Measurements from ENCODE around the gene TCN2. TPM values are rescaled to one million over a fixed set of nuclear protein-coding genes. Genes with fewer than 3 reads are reported as not detected.
"Not testable (repeated sequence)": the region's sequence is repeated elsewhere in the genome, so short reads cannot be mapped to it uniquely, and the experiment has no call there.

The TCN2 gene
- total RNA-seq (10 to 100 TPM; 23.5 to 45.7 (median 25.5) TPM), polyA plus RNA-seq (10 to 100 TPM in 2 of 3 donors, 1 to 10 TPM in 1; 8.4 to 28.7 (median 17.1) TPM)

DNA sequence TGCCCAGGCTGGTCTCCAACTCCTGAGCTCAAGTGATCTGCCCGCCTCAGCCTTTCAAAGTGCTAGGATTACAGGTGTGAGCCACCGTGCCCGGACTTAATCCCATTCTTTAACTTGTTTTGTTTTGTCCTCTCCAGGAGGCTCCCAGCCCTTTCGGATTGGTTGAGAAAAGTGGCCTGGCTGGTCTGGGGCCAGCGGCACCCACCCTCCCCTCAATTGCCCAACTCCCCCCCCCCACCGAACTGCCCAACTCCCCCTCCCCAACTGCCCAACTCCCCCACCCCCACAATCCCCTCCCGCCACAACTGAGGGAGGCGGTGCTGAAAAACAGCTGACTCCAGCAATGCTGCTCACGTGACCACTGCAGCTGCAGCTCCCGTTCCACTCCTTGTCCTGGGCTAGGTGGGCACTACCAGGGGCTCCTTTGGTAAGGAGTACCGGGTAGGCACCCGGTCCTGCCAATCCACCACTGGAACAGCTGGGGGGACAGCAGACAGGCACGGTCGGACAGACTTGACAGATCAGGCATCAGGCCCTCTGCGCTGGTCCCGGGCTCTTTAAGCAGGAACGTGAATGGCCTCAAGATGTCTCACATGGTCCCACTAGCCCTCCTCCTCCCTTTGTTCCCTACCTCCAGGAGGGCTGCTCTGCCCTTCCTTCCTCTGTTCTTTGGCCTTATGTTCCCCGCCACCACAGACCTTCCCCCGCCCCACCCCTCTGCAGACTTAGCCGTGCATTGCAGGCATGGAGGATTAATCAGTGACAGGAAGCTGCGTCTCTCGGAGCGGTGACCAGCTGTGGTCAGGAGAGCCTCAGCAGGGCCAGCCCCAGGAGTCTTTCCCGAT, at the start of gene TCN2:
TSS of gene TCN2 (plus strand) at position 720 of the 845 bp plus-strand sequence. CDS start 158 bp downstream, outside the sequence.
- DNase-seq = peak; percentile 88
- Histone ChIP-seq H3K4me3 (peak within 1 kb of the TSS; percentile 44 to 67 (median 58)), H3K36me3 (peaks cover 0 to 11% (median 3%) of the 10 kb centered on the region in 4 donors), H3K27ac (peak within 1 kb of the TSS; percentile 63 to 88 (median 82)), H3K27me3 (no peaks in the 10 kb centered on the region), H3K4me1 (peaks cover 0 to 50% (median 41%) of the 10 kb centered on the region in 4 donors), H3K9me3 (no peaks in the 10 kb centered on the region)
- 1 to 2% methylated on average over 24 of the region's 24 CpGs for WGBS, 2 donors
- intact Hi-C loops (cut with DNase I) = loop anchor here (2.0 to 10.0 kb wide), 2 partner anchors 28 to 182 kb away; partner anchors contain the start of genes MTFP1 and SLC35E4
- TF ChIP-seq POLR2A (IDR thresholded peaks at IDR 0.05) (peak in 1 of 2 donors; percentile 37), POLR2AphosphoS5 (IDR thresholded peaks at IDR 0.05) (peak in 3 of 4 donors; percentile 28 to 59 (median 49)), EP300 (IDR thresholded peaks at IDR 0.05) (no peak)
- TF ChIP-seq, protein P1, sequence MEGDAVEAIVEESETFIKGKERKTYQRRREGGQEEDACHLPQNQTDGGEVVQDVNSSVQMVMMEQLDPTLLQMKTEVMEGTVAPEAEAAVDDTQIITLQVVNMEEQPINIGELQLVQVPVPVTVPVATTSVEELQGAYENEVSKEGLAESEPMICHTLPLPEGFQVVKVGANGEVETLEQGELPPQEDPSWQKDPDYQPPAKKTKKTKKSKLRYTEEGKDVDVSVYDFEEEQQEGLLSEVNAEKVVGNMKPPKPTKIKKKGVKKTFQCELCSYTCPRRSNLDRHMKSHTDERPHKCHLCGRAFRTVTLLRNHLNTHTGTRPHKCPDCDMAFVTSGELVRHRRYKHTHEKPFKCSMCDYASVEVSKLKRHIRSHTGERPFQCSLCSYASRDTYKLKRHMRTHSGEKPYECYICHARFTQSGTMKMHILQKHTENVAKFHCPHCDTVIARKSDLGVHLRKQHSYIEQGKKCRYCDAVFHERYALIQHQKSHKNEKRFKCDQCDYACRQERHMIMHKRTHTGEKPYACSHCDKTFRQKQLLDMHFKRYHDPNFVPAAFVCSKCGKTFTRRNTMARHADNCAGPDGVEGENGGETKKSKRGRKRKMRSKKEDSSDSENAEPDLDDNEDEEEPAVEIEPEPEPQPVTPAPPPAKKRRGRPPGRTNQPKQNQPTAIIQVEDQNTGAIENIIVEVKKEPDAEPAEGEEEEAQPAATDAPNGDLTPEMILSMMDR (IDR thresholded peaks at IDR 0.05) = no peak

DNA sequence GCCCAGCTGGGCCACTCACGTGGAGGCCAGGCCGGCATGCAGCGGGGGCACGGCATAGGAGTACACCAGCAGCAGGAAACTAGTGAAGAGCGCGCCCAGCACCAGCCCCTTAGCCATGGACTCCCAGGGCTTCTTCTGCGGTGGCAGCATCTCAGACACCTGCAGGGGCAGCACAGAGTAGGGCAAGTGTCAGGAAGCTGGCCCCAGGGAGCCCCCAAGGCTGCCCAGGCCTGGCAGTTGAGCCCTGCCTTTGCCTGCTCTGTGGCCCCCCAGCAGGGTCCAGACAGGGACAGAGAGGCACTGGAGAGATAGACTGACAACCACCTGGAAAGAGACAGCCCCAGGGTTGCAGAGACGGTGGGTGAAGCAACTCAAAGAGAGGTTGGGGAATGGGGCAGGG, 49.7 kb upstream of the TCN2 start:
- Histone ChIP-seq H3K27ac (no peak overlapping the region), H3K9me3 (no peaks in the 10 kb centered on the region), H3K36me3 (peaks cover 0 to 4% (median 0%) of the 10 kb centered on the region in 4 donors), H3K27me3 (no peaks in the 10 kb centered on the region), H3K4me3 (no peak overlapping the region), H3K4me1 (no peaks in the 10 kb centered on the region)
- 85 to 88% methylated on average over 8 of the region's 8 CpGs for WGBS, 2 donors
- DNase-seq = no peak
- TF ChIP-seq POLR2AphosphoS5 (IDR thresholded peaks at IDR 0.05) (no peak), POLR2A (IDR thresholded peaks at IDR 0.05) (no peak), EP300 (IDR thresholded peaks at IDR 0.05) (no peak)
- TF ChIP-seq, protein P1 (IDR thresholded peaks at IDR 0.05) = no peak
- intact Hi-C loops (cut with DNase I) = no loop called here

DNA sequence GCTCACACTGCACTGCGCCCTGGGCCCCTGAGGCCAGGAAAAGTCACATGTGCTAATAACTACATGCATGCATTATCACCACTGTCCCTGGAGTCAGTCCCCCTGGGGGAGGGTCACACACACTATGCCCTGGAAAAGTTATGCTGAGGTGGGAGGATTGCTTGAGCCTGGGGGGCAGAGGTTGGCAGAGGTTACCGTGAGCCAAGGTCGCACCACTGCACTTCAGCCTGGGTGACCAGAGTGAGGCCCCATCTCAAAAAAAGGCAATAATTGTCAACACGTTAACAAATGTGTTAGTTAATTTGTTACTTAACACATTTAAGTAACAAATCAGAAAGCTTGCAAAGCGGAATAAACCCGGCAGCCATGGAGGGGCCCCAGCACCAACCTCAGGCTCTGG, 47.1 kb upstream of the TCN2 start:
- WGBS, 2 donors = 82 to 90% methylated on average over 6 of the region's 6 CpGs
- TF ChIP-seq, protein P1 (IDR thresholded peaks at IDR 0.05) = no peak
- no peak for TF ChIP-seq POLR2A (IDR thresholded peaks at IDR 0.05)
- no peak for TF ChIP-seq POLR2AphosphoS5 (IDR thresholded peaks at IDR 0.05)
- no peak for TF ChIP-seq EP300 (IDR thresholded peaks at IDR 0.05)
- Histone ChIP-seq H3K27me3 (no peaks in the 10 kb centered on the region), H3K4me3 (no peak overlapping the region), H3K4me1 (no peaks in the 10 kb centered on the region), H3K36me3 (peaks cover 0 to 1% (median 0%) of the 10 kb centered on the region in 4 donors), H3K27ac (no peak overlapping the region), H3K9me3 (no peaks in the 10 kb centered on the region)
- intact Hi-C loops (cut with DNase I) = no loop called here
- DNase-seq = no peak

DNA sequence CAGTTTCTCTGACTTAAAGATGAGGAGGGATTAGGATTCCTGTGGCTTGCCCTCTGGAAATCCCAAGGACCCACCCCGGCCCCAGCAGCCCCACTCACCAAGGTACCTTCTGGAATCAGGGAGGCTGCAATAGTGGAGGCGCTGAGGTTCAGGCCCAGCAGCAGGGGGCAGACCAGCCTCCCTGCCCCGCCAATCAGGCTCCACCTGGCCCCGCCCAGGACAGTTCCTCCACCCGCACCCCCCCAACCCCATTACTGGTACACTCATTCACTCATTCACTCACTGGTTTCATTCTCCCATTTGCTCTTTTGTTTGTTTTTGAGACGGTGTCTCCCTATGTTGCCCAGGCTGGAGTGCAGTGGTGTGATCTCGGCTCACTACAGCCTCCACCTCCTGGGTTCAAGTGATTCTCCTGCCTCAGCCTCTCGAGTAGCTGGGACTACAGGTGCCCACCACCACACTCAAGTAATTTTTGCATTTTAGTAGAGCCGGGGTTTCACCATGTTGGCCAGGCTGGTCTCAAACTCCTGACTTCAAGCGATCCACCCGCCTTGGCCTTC, 46.3 kb upstream of the TCN2 start:
- H3K27me3 ChIP-seq; H3K9me3 ChIP-seq; H3K4me3 ChIP-seq; H3K4me1 ChIP-seq; H3K27ac ChIP-seq; DNase-seq; intact Hi-C loops (cut with DNase I); H3K36me3 ChIP-seq: not testable (repeated sequence)
- 82 to 83% methylated on average over 11 of the region's 11 CpGs for WGBS, 2 donors

Data from sigmoid colon (tissue), 7 donors.